HG02610 (cell line): ENCODE data around the gene MAPK8IP1.

Experiments used
- ATAC-seq: cut with Tn5 transposase; IDR thresholded peaks from one replicate; pipeline ENCODE4 v1.9.1; 2021; ENCODE audit warnings: mild to moderate bottlenecking, moderate library complexity; ENCODE audit not compliant: unreplicated experiment

The MAPK8IP1 gene

DNA sequence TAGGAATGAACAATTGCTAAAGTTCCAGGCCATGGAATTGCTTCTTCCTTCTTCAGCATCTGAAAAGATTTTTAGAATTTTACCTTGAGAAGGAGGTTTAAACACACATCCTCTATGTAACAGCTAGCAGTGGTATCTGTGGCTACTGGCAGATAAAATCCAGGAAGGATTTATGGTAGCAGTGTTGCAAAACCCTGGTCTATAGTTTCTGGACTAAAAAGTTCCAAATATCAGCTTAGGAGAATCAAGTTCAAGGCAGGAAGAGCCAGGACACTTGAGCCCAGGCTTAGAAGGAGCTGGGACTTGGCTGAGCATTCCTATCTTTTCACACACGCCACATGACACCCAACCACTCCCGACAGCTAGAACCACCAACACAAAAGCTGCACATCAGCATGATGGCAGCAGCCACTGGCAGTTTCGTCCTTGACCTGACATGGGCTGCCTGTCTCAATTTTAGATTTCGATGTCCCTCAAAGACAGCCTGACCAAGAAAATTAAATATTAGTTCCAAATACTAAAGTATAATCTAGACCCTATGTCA is 51.1 kb downstream of the MAPK8IP1 start:
- no peak for ATAC-seq

DNA sequence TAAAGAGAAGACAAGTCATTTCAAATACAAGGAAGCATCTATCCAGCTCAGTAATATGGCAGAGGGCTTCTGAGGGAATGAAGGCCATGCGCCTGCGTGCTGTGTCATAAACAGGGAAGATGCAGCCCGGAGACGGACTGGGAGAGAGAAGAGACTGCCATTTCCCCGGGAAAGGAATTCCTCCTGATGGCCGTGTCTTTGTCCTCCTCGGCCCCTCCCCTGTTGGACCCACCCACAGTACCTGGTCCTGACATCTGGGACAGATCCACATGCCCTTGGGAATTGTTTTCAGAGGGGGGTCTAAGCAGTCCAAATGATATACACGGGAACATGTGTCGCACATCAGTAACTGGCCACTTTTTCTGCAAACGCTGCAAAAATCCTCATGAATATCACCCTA is 52.5 kb downstream of the MAPK8IP1 start:
- ATAC-seq: no peak

GRCh38 chr11:45939836-45940235 is 54.4 kb downstream of the MAPK8IP1 start:
- no peak for ATAC-seq

GRCh38 chr11:45941285-45941684 is 55.8 kb downstream of the MAPK8IP1 start:
- ATAC-seq: no peak

- no peak for ATAC-seq
Measured at GRCh38 chr11:45942381-45942780, 56.9 kb downstream of the MAPK8IP1 start.

DNA sequence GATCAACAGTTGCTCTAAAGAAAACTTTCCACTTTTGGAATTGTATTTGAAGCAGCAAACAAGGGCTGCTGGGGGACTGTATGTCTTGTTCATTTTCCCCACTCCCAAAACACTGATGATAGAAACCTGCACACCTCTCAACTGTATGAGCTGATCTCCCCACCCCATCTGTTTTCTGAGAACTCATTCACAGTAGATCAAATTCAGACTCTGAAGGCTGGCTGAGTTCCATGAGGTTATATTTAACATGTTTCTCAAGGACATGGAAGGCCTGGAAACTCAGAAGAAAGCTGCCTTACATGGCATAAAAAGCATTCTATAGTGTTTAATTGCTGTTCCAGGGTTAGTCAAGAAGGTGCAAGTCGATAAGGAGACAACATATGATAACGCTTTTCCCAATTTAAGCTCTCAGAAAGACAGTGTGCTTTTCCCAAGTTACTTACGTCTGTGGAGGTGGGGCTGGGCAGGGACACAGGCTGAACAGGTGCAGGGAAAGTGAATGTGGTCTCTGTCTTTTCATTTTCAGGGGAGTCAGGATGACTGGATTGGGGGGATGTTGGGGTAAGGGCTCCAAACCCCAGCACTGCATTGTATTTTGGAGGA is 60.0 kb downstream of the MAPK8IP1 start:
- no peak for ATAC-seq

- ATAC-seq: no peak
Measured at GRCh38 chr11:45947885-45948284, 62.4 kb downstream of the MAPK8IP1 start.

DNA sequence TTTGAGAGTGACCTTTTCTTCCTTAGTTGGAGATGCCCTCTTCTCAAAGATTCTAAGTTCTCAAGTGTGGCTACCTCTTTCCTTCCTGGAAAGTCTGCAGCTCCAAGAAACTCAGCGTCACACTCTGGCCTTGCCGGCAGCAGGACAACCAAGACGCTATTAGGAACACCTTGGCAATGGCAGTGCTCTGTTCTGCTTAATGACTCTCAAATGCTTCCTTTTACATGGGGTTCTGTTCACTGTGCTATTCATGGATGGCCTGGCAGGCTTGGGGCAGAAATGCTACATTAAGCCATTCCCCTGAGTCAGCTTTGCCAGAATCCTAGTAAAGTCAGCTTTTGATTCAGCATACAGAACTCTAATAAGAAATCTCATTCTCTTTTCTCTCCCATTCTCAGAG is 62.9 kb downstream of the MAPK8IP1 start:
- no peak for ATAC-seq

GRCh38 chr11:45949992-45950407 is 64.5 kb downstream of the MAPK8IP1 start:
- no peak for ATAC-seq
